ENCODE data around the gene ZNF419.

DNA sequence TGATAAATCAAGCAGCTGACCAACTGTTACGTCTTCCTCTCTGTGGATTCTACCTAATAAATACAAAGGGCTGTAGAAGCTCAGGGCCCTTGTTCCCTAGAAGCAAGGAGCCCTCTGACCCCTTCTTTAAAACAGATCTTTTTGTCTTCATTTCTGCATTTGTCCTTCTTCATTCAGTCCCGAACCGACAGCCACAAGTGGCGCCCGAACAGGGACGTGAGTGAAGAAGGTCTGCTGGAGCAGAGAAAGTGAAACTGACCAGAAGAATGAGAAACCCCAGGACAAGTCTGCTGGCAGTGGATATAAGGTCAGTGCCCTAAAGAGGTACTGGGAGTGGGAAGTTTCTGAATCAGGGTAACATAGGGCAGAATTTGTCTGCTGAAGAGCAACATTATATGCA is 25.3 kb downstream of the ZNF419 start:
- TF ChIP-seq, protein P1, sequence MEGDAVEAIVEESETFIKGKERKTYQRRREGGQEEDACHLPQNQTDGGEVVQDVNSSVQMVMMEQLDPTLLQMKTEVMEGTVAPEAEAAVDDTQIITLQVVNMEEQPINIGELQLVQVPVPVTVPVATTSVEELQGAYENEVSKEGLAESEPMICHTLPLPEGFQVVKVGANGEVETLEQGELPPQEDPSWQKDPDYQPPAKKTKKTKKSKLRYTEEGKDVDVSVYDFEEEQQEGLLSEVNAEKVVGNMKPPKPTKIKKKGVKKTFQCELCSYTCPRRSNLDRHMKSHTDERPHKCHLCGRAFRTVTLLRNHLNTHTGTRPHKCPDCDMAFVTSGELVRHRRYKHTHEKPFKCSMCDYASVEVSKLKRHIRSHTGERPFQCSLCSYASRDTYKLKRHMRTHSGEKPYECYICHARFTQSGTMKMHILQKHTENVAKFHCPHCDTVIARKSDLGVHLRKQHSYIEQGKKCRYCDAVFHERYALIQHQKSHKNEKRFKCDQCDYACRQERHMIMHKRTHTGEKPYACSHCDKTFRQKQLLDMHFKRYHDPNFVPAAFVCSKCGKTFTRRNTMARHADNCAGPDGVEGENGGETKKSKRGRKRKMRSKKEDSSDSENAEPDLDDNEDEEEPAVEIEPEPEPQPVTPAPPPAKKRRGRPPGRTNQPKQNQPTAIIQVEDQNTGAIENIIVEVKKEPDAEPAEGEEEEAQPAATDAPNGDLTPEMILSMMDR (conservative IDR thresholded peaks at IDR 0.05; ENCODE audit: low read depth, low read length), result no peak
- TF ChIP-seq EZH2 (IDR thresholded peaks at IDR 0.05; ENCODE audit: low read length, unreplicated experiment), result no peak
